A549 (cell line): Measurements from ENCODE around the gene LOX.

Source experiments
- CTCF ChIP-seq: fragments of >200 bp; sonication (Bioruptor Twin); formaldehyde crosslinking; IDR thresholded peaks from 3 replicates; pipeline ENCODE4 v1.5.1; 2016
- E2F6 ChIP-seq: IDR thresholded peaks from 2 replicates; pipeline ENCODE4 v1.6.1; 2012; ENCODE audit warnings: low read depth, borderline replicate concordance
- EP300 ChIP-seq, 2 experiments: fragments of >200 bp; sonication (Bioruptor Twin); formaldehyde crosslinking; IDR thresholded peaks; 2 replicates in 1 of 2; 3 replicates in 1 of 2; pipeline ENCODE4 v1.6.1; 2016 to 2017
- PBX3 ChIP-seq: IDR thresholded peaks from 2 replicates; pipeline ENCODE4 v1.6.1; 2012
- POLR2A ChIP-seq: IDR thresholded peaks from 2 replicates; pipeline ENCODE4 v1.6.1; 2012; ENCODE audit warnings: mild to moderate bottlenecking, low read length
- RAD21 ChIP-seq, 2 experiments: fragments of >200 bp in 1 of 2; sonication (Bioruptor Twin) in 1 of 2; formaldehyde crosslinking in 1 of 2; IDR thresholded peaks in 1 of 2; conservative IDR thresholded peaks in 1 of 2; 2 replicates in 1 of 2; 3 replicates in 1 of 2; pipeline ENCODE4 v1.6.1; 2012 to 2018; ENCODE audit warnings: inconsistent platforms in 1 of 2

GRCh38 chr5:122119205-122119604, 41.1 kb upstream of the LOX start:
- no peak for TF ChIP-seq RAD21 (conservative IDR thresholded peaks at IDR 0.05 in 1 of 2, IDR thresholded peaks at IDR 0.05 in 1 of 2)
- no peak for TF ChIP-seq CTCF
- no peak for TF ChIP-seq E2F6
- no peak for TF ChIP-seq EP300 (IDR thresholded peaks at IDR 0.05)
- no peak for TF ChIP-seq PBX3
- no peak for TF ChIP-seq POLR2A
